ENCODE data around the gene ZNF8. TPM values are rescaled to one million over a fixed set of nuclear protein-coding genes. Genes with fewer than 3 reads are reported as not detected.
A peak's percentile ranks its signal among the peaks of the same experiment; 100 is the strongest.

The ZNF8 gene
- total and polyA plus RNA-seq, 10 of the 15 experiments (the other 5 are each of a cell fraction or from before 2014, with no cell fraction given) = 0.46 to 5.4 (median 2.6) TPM

- ATAC-seq = peak; percentile 72
- H3K9me3 ChIP-seq (replicated peaks; ENCODE audit: control insufficient read depth, insufficient read depth, low read length) = no peaks in the 10 kb centered on the region
- TF ChIP-seq HDGF (IDR thresholded peaks at IDR 0.05) = peak; percentile 87; the same call in 1 of the 2 replicates
- no peak for TF ChIP-seq CHD4 (IDR thresholded peaks at IDR 0.05)
- no peak for TF ChIP-seq GABPA (IDR thresholded peaks at IDR 0.05; ENCODE audit: low read depth)
- TF ChIP-seq ATF2 (IDR thresholded peaks at IDR 0.05; ENCODE audit: low read length) = no peak
- no peak for TF ChIP-seq USF2 (IDR thresholded peaks at IDR 0.05; ENCODE audit: borderline replicate concordance, low read depth, low read length)
- H3K27ac ChIP-seq (ENCODE audit: control insufficient read depth, insufficient read depth) = peak overlapping the region; percentile 79
- in situ Hi-C loops (cut with MboI) (no loop called here), intact Hi-C loops (cut with micrococcal nuclease; ENCODE audit: unreplicated experiment) (loop anchor here (2.0 to 5.0 kb wide), 4 partner anchors 22 to 191 kb away; partner anchors contain the start of genes ERVK3-1, ZBTB45, ZNF324 and ZNF837)
- WGBS (ENCODE audit: insufficient coverage, insufficient replicate concordance, low lambda C conversion rate, missing lambda C conversion rate) = 3% methylated on average over 9 of the region's 9 CpGs
- H3K4me2 ChIP-seq (ENCODE audit: control insufficient read depth, insufficient read depth) = peak overlapping the region; percentile 70
- peaks cover 5% of the 10 kb centered on the region for H3K4me1 ChIP-seq (ENCODE audit: control insufficient read depth, insufficient read depth, low read length)
- DNase-seq (ENCODE audit: low read depth, low spot score) = no peak
- peak overlapping the region; percentile 74 for H3K9ac ChIP-seq (ENCODE audit: control insufficient read depth, insufficient read depth, low read length)
- CTCF ChIA-PET = interaction anchor here (0.6 to 1.4 kb wide), 6 partner anchors 20 to 871 kb away, joined by 3 to 7 read pairs (median 3); partner anchors contain the start of genes ZBTB45 and ZNF544
- RAD21 ChIA-PET (ENCODE audit: unreplicated experiment) = interaction anchor here (0.6 to 1.7 kb wide), 6 partner anchors 20 to 193 kb away, joined by 3 to 7 read pairs (median 6); partner anchors contain the start of genes ZBTB45, ZNF497, ZNF584 and ZNF837
- SMC1A ChIA-PET (ENCODE audit: uncharacterized antibody, unreplicated experiment) = interaction anchor here (0.9 to 1.2 kb wide), 3 partner anchors 21 to 38 kb away, joined by 3 to 5 read pairs (median 4); partner anchors contain the start of gene ZNF497
- H3K79me2 ChIP-seq (ENCODE audit: control insufficient read depth, insufficient read depth, low read length) = peaks cover 21% of the 10 kb centered on the region
- FAIRE-seq = peak; percentile 90
- POLR2A ChIA-PET = interaction anchor here (0.7 to 1.7 kb wide), 6 partner anchors 10 to 55 kb away, joined by 3 to 10 read pairs (median 4); partner anchors contain the start of genes ERVK3-1 and ZNF497
- BruUV-seq (replicated peaks) = no TSS peak
- H3K4me3 ChIP-seq = peak overlapping the region; percentile 74
- no peaks in the 10 kb centered on the region for H3K36me3 ChIP-seq (ENCODE audit: control insufficient read depth in 2 of 2, insufficient read depth in 2 of 2, low read length in 1 of 2)
- H3K27me3 ChIP-seq (replicated peaks in 1 of 2; ENCODE audit: control insufficient read depth in 2 of 2, insufficient read depth in 2 of 2, low read length in 1 of 2) = no peaks in the 10 kb centered on the region
- no peaks in the 10 kb centered on the region for H4K20me1 ChIP-seq (ENCODE audit: control insufficient read depth, insufficient read depth)
- peak overlapping the region; percentile 98 for H2AFZ ChIP-seq (ENCODE audit: control insufficient read depth, low read depth, low read length)
Observed at GRCh38 chr19:58326501-58326913, 47.8 kb downstream of the ZNF8 start.

Data from GM12878 (cell line).